T-helper 2 cell (primary cell): ENCODE measurements around the gene PEDS1.
"Not testable (repeated sequence)": the region's sequence is repeated elsewhere in the genome, so short reads cannot be mapped to it uniquely, and the experiment has no call there.

Source experiments
- DNase-seq, 5 experiments: peaks; one replicate each; pipeline versions ENCODE4 v3.0.0 to v3.0.0-alpha.2; 2012 to 2022
- total RNA-seq, 2 donors: gene quantifications; one replicate each; lab custom pipeline; 2026; lab: John Stamatoyannopoulos, UW

Gene PEDS1
- total RNA-seq = 18.1 to 22.6 reads per million in 2 donors

DNA sequence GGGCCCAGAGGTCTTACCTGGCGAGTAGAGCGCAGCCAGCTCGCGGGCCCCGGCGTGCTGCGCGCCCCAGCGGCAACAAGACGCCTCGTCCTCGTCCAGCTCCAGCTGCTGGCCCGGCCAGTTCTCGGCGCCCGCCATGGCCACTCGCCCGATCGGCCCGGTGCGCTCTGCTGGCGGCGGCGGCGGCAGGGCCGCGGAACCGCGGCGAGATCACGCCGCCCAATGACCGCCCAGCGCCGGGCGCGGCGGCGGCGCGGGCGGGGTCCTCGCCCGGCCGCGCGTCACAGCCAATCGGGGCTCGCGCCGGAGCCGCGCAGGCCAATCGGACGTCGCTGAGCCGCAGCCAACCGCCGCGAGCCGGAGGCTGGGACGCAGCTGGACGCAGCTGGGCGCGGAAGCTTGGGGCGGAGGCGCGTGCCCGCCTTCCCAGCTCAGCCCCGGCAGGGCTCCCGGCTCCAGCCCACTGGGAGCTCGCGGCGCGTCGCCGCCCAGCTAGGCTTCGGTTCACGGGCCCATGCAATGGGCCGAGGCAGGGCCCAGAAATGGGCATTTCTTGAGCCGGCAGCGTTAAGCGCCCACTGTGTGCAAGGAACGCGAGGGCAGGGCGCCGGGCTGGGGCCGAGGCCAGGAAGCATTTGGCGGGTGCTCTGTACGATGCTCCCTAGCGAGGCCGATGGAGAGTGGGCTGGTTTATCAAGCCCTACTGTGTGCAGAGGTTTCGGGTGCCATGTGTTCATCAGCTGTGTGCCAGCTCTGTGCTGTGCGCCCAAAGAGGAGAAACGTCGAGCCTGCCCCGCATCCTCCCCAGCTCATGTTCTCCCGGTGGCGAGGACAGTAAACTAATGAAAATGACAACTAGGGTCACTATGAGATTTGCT lies at the start of gene PEDS1:
TSS of gene PEDS1 (minus strand) at position 224 of the 878 bp plus-strand sequence. CDS start at position 138, 86 bp downstream.
- peak; percentile 65 to 93 (median 77) for DNase-seq

DNA sequence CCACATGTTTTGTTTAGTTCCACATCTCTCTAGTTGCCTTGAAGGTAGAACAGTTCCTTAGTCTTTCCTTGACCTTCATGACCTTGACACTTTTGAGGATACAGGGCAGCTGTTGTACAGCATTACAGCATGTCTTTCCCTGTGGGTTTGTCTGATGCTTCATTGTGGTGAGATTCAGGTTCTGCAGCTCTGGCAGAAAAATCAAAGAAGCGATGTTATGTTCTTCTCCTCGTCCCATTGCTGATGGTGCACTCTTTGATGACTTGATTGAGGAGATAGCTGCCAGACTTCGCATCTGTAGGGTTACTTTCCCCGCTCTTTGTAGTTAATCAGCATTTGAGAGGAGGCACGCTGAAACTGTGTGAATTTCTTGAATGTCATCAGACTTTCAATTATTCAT lies 49.2 kb upstream of the PEDS1 start:
- peak in 1 of 5 experiments; percentile 41 for DNase-seq

DNA sequence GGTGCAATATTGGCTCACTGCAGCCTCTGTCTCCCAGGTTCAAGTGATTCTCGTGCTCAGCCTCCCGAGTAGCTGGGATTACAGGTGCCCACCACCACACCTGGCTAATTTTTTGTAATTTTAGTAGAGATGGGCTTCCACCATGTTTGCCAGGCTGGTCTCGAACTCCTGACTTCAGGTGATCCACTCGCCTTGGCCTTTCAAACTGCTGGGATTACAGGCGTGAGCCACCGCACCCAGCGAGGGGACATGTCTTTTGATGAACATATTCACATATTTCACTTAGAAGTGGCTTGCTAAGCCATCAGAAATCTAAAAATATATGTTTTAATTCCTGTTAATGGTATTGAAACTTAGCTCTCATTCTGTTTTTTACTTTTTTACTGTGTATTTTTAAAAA lies 48.2 kb upstream of the PEDS1 start:
- not testable (repeated sequence) for DNase-seq

DNA sequence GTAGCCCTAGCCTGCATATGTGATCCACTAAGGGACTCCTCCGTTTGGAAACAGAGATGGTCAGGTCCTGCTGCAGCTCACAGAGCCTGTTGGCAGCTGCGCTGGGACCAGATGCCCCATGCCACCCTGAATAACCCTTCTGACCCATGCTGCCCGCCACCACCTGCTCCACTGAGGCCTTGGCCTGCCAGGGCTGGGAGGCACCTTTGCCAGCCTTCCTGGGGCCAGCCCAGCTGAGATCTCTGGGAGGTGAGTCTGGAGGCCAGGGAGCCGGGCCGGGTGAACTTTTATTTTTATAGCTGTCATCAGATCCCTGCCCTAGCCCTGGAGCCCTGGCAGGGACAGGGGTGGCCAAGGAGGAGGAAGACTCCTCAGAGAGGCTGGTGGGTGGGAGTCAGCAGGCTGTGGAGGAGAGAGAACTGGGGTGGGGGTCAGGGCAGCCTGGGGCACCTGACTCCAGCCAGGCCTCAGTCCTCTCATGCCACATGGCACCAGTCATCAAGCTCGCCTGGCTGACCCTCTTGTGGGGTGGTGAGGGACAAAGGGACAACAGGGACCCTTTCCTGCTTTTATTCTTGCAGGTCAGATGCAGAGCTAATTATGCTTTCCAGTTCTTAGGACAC lies 47.1 kb upstream of the PEDS1 start:
- DNase-seq = no peak

- no peak for DNase-seq
These were observed 46.2 kb upstream of the PEDS1 start for GRCh38 chr20:50199703-50200102.

- no peak for DNase-seq
These were observed 45.2 kb upstream of the PEDS1 start for GRCh38 chr20:50198716-50199115.

GRCh38 chr20:50198180-50198666 lies 44.7 kb upstream of the PEDS1 start:
- no peak for DNase-seq

GRCh38 chr20:50197463-50198179 lies 44.1 kb upstream of the PEDS1 start:
- DNase-seq = no peak

DNA sequence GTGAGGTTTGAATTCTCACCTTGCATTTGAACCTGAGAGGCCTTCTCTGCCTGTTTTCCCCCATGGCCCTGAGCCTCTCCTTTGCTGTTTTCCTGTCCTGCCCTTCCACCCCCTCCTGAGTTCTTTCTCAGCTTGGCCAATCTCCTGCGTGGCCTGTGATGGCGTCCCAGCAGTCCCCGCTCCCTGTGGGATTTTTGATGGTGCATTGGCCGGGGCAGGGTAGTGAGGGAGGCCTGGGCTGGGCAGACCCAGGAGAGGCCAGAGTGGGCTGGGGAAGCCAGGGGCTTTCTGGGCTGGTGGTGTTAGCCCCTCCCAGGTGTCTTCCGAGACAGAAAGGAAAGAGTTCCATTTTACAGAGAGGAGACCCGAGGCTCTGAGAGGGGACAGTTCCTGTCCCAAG lies 43.4 kb upstream of the PEDS1 start:
- DNase-seq = no peak

DNA sequence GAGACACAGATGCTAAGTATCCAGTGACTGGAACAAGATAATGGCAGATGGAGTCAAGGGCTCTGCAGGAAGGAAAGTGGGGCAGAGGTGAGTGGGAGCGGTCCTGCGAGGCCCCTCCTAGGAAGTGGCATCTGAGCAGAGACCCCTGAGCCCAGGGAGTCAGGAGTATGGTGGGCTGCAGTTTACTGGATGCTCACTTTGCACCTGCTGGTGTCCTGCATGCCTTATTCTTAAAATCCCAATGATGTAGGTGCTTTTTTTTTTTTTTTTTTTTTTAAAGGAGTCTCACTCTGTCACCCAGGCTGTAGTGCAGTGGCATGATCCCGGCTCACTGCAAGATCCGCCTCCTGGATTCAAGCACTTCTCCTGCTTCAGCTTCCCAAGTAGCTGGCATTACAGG lies 42.7 kb upstream of the PEDS1 start:
- no peak for DNase-seq

DNA sequence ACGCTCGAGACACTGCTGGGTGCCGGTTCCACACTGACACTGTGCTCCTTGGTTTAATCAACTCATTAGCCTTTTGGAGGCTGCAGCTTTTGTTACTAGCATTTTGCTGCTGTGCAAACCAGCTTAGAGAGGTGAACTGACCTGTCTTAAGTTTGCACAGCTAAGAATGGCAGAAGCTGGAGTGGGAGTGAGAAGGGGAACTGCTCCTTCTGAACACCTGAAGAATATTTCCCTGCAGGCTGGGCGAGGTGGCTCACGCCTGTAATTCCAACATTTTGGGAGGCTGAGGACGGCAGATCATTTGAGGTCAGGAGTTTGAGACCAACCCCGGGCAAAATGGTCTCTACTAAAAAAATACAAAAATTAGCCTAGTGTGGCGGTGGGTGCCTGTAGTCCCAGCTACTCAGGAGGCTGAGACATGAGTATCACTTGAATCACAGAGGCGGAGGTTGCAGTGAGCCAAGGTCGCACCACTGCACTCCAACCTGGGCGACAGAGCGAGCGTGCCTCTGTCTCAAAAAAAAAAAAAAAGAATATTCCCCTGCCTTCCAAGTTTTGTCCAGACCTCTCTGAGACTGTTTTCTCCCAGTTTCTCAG lies 42.1 kb upstream of the PEDS1 start:
- DNase-seq = no peak

- DNase-seq = no peak
These were observed 41.5 kb upstream of the PEDS1 start for GRCh38 chr20:50194831-50195523.

DNA sequence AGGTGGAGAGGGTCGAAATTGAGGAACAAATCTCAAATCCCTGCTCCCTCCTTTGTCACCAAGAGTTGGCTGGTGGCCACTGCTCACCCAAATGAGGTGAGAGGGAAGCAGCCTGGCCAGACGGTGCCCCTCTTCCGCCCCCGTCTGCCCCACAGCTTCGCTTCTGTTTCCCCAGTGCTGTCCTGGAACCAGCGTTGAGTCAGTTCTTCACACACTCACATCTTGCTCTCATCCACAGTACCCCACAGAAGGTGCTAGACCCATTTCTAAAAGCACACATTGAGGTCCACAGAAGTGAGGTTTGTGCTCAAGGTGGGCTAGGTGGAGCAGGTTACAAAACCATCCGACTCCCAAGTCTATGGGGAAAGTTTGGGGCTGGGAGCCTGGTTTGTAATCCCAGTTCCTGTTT lies 40.9 kb upstream of the PEDS1 start:
- DNase-seq = no peak

- DNase-seq = no peak
These were observed 40.4 kb upstream of the PEDS1 start for GRCh38 chr20:50193836-50194421.

DNA sequence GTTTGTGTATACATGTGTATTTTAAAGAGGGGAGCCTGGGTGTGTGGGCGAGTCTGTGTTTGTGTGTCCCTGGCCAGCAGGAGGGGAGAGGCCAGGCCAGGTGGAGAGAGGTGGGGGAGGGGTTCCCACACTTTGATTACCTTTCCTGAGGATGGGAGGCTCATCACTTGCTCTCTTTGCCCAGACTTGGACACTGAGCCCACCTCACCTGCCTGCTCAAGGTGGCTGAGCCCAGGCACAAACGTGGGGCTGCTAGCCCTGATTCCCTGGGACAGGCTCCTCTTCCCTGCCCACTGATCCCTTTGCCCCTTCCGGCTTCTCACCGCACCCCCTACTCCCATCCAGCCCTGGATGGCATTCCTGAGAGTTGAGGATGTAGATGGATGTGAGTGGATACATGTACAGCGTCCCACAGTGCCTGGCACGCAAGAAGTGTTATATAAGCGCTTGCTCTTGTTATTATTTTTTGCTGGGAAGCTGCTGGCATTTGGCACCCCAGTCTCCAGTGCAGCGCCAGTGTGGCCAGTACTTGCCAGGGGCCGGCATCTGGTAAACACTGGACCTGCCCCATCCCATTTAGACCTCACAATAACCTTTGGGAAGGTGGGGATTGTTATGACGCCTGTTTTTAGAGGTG lies 39.8 kb upstream of the PEDS1 start:
- no peak for DNase-seq

- DNase-seq = peak; percentile 49 to 90 (median 69)
These were observed 39.1 kb upstream of the PEDS1 start for GRCh38 chr20:50192364-50193198.

- peak; percentile 31 to 82 (median 47) for DNase-seq
These were observed 38.2 kb upstream of the PEDS1 start for GRCh38 chr20:50191544-50192363.

DNA sequence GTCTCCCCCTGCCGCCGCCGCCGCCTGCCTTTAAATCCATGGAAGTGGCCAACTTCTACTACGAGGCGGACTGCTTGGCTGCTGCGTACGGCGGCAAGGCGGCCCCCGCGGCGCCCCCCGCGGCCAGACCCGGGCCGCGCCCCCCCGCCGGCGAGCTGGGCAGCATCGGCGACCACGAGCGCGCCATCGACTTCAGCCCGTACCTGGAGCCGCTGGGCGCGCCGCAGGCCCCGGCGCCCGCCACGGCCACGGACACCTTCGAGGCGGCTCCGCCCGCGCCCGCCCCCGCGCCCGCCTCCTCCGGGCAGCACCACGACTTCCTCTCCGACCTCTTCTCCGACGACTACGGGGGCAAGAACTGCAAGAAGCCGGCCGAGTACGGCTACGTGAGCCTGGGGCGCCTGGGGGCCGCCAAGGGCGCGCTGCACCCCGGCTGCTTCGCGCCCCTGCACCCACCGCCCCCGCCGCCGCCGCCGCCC lies 37.6 kb upstream of the PEDS1 start:
- peak in 4 of 5 experiments; percentile 30 to 75 (median 40) for DNase-seq
